ENCODE measurements around the gene PNPLA6.

Gene PNPLA6

GRCh38 chr19:7535047-7535997, at the start of gene PNPLA6:
TSS of gene PNPLA6 (plus strand) at chr19:7535717. CDS start at chr19:7535789, 72 bp downstream.
- in situ Hi-C loops (cut with MboI; ENCODE audit: low pct_unique_long_range_greater_than_20kb, low sequenced_read_pairs, unreplicated experiment) = no loop called here
- no peak for TF ChIP-seq CTCF (IDR thresholded peaks at IDR 0.05; ENCODE audit: extremely low read depth, insufficient read depth, missing control alignments)
- peak; percentile 98 for DNase-seq (ENCODE audit: low spot score)

- DNase-seq (ENCODE audit: low spot score) = no peak
- TF ChIP-seq CTCF (IDR thresholded peaks at IDR 0.05; ENCODE audit: extremely low read depth, insufficient read depth, missing control alignments) = no peak
- in situ Hi-C loops (cut with MboI; ENCODE audit: low pct_unique_long_range_greater_than_20kb, low sequenced_read_pairs, unreplicated experiment) = no loop called here
Measured at GRCh38 chr19:7486923-7487322, 48.6 kb upstream of the PNPLA6 start.

- in situ Hi-C loops (cut with MboI; ENCODE audit: low pct_unique_long_range_greater_than_20kb, low sequenced_read_pairs, unreplicated experiment) = no loop called here
- peak; percentile 99 for DNase-seq (ENCODE audit: low spot score)
- peak; percentile 9 for TF ChIP-seq CTCF (IDR thresholded peaks at IDR 0.05; ENCODE audit: extremely low read depth, insufficient read depth, missing control alignments)
Measured at GRCh38 chr19:7488736-7489353, 46.7 kb upstream of the PNPLA6 start, which contains the start of gene PEX11G. TSS of gene PEX11G (minus strand) at chr19:7489035. CDS start at chr19:7489010, 25 bp downstream.

GRCh38 chr19:7489609-7490044, 45.9 kb upstream of the PNPLA6 start:
- in situ Hi-C loops (cut with MboI; ENCODE audit: low pct_unique_long_range_greater_than_20kb, low sequenced_read_pairs, unreplicated experiment) = no loop called here
- no peak for TF ChIP-seq CTCF (IDR thresholded peaks at IDR 0.05; ENCODE audit: extremely low read depth, insufficient read depth, missing control alignments)
- DNase-seq (ENCODE audit: low spot score) = no peak

- no peak for TF ChIP-seq CTCF (IDR thresholded peaks at IDR 0.05; ENCODE audit: extremely low read depth, insufficient read depth, missing control alignments)
- no peak for DNase-seq (ENCODE audit: low spot score)
- in situ Hi-C loops (cut with MboI; ENCODE audit: low pct_unique_long_range_greater_than_20kb, low sequenced_read_pairs, unreplicated experiment) = no loop called here
Measured at GRCh38 chr19:7492142-7492541, 43.4 kb upstream of the PNPLA6 start.

GRCh38 chr19:7492558-7492957, 43.0 kb upstream of the PNPLA6 start:
- no peak for DNase-seq (ENCODE audit: low spot score)
- in situ Hi-C loops (cut with MboI; ENCODE audit: low pct_unique_long_range_greater_than_20kb, low sequenced_read_pairs, unreplicated experiment) = no loop called here
- TF ChIP-seq CTCF (IDR thresholded peaks at IDR 0.05; ENCODE audit: extremely low read depth, insufficient read depth, missing control alignments) = no peak

All from GM13977 (cell line).